SK-N-SH (cell line): ENCODE results near the gene CHST13. TPM values are rescaled to one million over a fixed set of nuclear protein-coding genes. Genes with fewer than 3 reads are reported as not detected.

Experiments used
- CTCF ChIA-PET: fragments of 300-600, 350-600 bp; formaldehyde crosslinking; extraction: SDS; loops from one replicate; lab custom pipeline; 2021; lab: Yijun Ruan, JAX
- POLR2A ChIA-PET: fragments of 350-600 bp; sonication (Branson Sonifier 250); formaldehyde crosslinking; extraction: SDS; loops from one replicate; lab custom pipeline; 2020; ENCODE audit warnings: antibody characterized with exemption, inconsistent platforms; lab: Yijun Ruan, JAX
- DNase-seq: peaks from one replicate; pipeline ENCODE4 v3.0.0; 2012
- H2AFZ ChIP-seq: fragments of 200-600 bp; sonication (generic); 2 replicates; pipeline ENCODE4 v1.8.1; 2016; ENCODE audit warnings: antibody characterized with exemption, mild to moderate bottlenecking, low read depth
- H3F3A ChIP-seq: fragments of 200-600 bp; sonication (generic); replicated peaks from 2 replicates; pipeline ENCODE3; 2016; ENCODE audit warnings: antibody characterized with exemption, mild to moderate bottlenecking; ENCODE audit not compliant: insufficient read depth
- H3K27ac ChIP-seq, 2 experiments: fragments of 200-500 bp in 1 of 2; fragments of 200-600 bp in 1 of 2; sonication (Bioruptor generic) in 1 of 2; sonication (generic), shearing (Covaris generic) in 1 of 2; 2 replicates each; pipeline versions ENCODE4 v1.5.1 to v1.6.1; 2014 to 2016; ENCODE audit warnings: low read depth in 2 of 2, inconsistent platforms in 1 of 2, low read length in 1 of 2, mild to moderate bottlenecking in 1 of 2, mixed read lengths in 1 of 2
- H3K27me3 ChIP-seq: fragments of 200-600 bp; sonication (generic), shearing (Covaris generic); 2 replicates; pipeline ENCODE4 v1.6.1; 2016; ENCODE audit warnings: mixed run types; ENCODE audit not compliant: insufficient read depth
- H3K36me3 ChIP-seq, 2 experiments: fragments of 200-500 bp in 1 of 2; fragments of 200-600 bp in 1 of 2; sonication (Bioruptor generic) in 1 of 2; sonication (generic) in 1 of 2; replicated peaks in 1 of 2; 2 replicates each; pipeline versions ENCODE3 to v1.5.1; 2014 to 2016; ENCODE audit warnings: low read length in 1 of 2, mild to moderate bottlenecking in 1 of 2; ENCODE audit not compliant: insufficient read depth in 2 of 2, control insufficient read depth in 1 of 2
- H3K4me1 ChIP-seq, 2 experiments: fragments of 200-500 bp in 1 of 2; fragments of 200-600 bp in 1 of 2; sonication (Bioruptor generic) in 1 of 2; sonication (generic), shearing (Covaris generic) in 1 of 2; 2 replicates each; pipeline versions ENCODE4 v1.5.1 to v1.6.1; 2014 to 2016; ENCODE audit warnings: low read depth in 1 of 2, low read length in 1 of 2, mixed run types in 1 of 2; ENCODE audit not compliant: insufficient read depth in 2 of 2, control insufficient read depth in 1 of 2
- H3K4me2 ChIP-seq: fragments of 200-600 bp; sonication (generic), shearing (Covaris generic); 2 replicates; pipeline ENCODE4 v1.6.1; 2017; ENCODE audit warnings: mixed run types
- H3K4me3 ChIP-seq, 2 experiments: fragments of 200-500 bp in 1 of 2; fragments of 200-600 bp in 1 of 2; sonication (Bioruptor generic) in 1 of 2; sonication (generic), shearing (Covaris generic) in 1 of 2; 2 replicates each; pipeline versions ENCODE4 v1.5.1 to v1.8.1; 2014 to 2016; ENCODE audit warnings: low read depth in 2 of 2, inconsistent platforms in 1 of 2, low read length in 1 of 2, mild to moderate bottlenecking in 1 of 2, mixed read lengths in 1 of 2, moderate library complexity in 1 of 2
- H3K79me2 ChIP-seq: fragments of 200-600 bp; sonication (generic); 2 replicates; pipeline ENCODE4 v1.8.1; 2017; ENCODE audit warnings: mild to moderate bottlenecking; ENCODE audit not compliant: insufficient read depth
- H3K9ac ChIP-seq: fragments of 200-600 bp; sonication (generic); 2 replicates; pipeline ENCODE4 v1.6.1; 2017; ENCODE audit warnings: mixed run types
- H3K9me2 ChIP-seq: fragments of 200-600 bp; sonication (generic); 2 replicates; pipeline ENCODE4 v1.6.1; 2017; ENCODE audit warnings: mixed run types
- H3K9me3 ChIP-seq: fragments of 200-600 bp; sonication (generic); 2 replicates; pipeline ENCODE4 v1.6.1; 2017; ENCODE audit warnings: mixed run types, mild to moderate bottlenecking, moderate library complexity
- H4K20me1 ChIP-seq: fragments of 200-600 bp; sonication (generic); 2 replicates; pipeline ENCODE4 v1.6.1; 2017; ENCODE audit warnings: mild to moderate bottlenecking, mixed run types; ENCODE audit not compliant: insufficient read depth
- ELF1 ChIP-seq: IDR thresholded peaks from 2 replicates; pipeline ENCODE4 v1.4.0; 2012
- EP300 ChIP-seq, 2 experiments: IDR thresholded peaks; 2 replicates each; pipeline versions ENCODE4 v1.4.0 to v1.6.1; 2012; ENCODE audit warnings: borderline replicate concordance in 1 of 2, low read depth in 1 of 2, low read length in 1 of 2
- EZH2phosphoT487 ChIP-seq: fragments of 200-600 bp; sonication (generic); IDR thresholded peaks from 2 replicates; pipeline ENCODE4 v1.6.1; 2017; ENCODE audit warnings: low read depth, mixed run types, mild to moderate bottlenecking, antibody characterized with exemption, moderate library complexity, borderline replicate concordance
- FOSL2 ChIP-seq: IDR thresholded peaks from 2 replicates; pipeline ENCODE4 v1.4.0; 2012; ENCODE audit warnings: low read depth, mild to moderate bottlenecking, moderate library complexity, borderline replicate concordance
- GATA2 ChIP-seq: sonication (generic); formaldehyde crosslinking; IDR thresholded peaks from 2 replicates; pipeline ENCODE4 v1.5.0; 2020; ENCODE audit warnings: mild to moderate bottlenecking, missing genetic modification reagents
- JUND ChIP-seq: IDR thresholded peaks from 2 replicates; pipeline ENCODE4 v1.4.0; 2012
- MEF2A ChIP-seq: IDR thresholded peaks from 2 replicates; pipeline ENCODE4 v1.4.0; 2012; ENCODE audit warnings: low read depth, borderline replicate concordance
- MXI1 ChIP-seq: IDR thresholded peaks from 2 replicates; pipeline ENCODE4 v1.6.1; 2012; ENCODE audit warnings: mild to moderate bottlenecking, low read depth, low read length, improper control_type of control experiment
- NFIC ChIP-seq: IDR thresholded peaks from 2 replicates; pipeline ENCODE4 v1.4.0; 2012; ENCODE audit warnings: borderline replicate concordance
- NRF1 ChIP-seq: IDR thresholded peaks from 2 replicates; pipeline ENCODE4 v1.6.1; 2012; ENCODE audit warnings: low read depth, mild to moderate bottlenecking, low read length
- POLR2AphosphoS5 ChIP-seq: IDR thresholded peaks from 2 replicates; pipeline ENCODE4 v1.6.1; 2012; ENCODE audit warnings: low read depth, low read length
- RAD21 ChIP-seq: IDR thresholded peaks from 2 replicates; pipeline ENCODE4 v1.6.1; 2012; ENCODE audit warnings: mild to moderate bottlenecking, low read length
- RFX5 ChIP-seq: IDR thresholded peaks from 2 replicates; pipeline ENCODE4 v1.6.1; 2012; ENCODE audit warnings: mild to moderate bottlenecking, improper control_type of control experiment, low read length
- RXRA ChIP-seq: IDR thresholded peaks from 2 replicates; pipeline ENCODE4 v1.4.0; 2012; ENCODE audit warnings: low read depth, mild to moderate bottlenecking, borderline replicate concordance
- SIN3A ChIP-seq: IDR thresholded peaks from 2 replicates; pipeline ENCODE4 v1.6.1; 2012; ENCODE audit warnings: low read depth, mild to moderate bottlenecking, low read length, moderate library complexity, borderline replicate concordance
- SMC3 ChIP-seq: IDR thresholded peaks from 2 replicates; pipeline ENCODE4 v1.6.1; 2012; ENCODE audit warnings: low read depth, low read length, improper control_type of control experiment
- TAF1 ChIP-seq: IDR thresholded peaks from 2 replicates; pipeline ENCODE4 v1.6.1; 2012; ENCODE audit warnings: low read depth, mild to moderate bottlenecking, low read length, moderate library complexity, borderline replicate concordance
- TEAD4 ChIP-seq: IDR thresholded peaks from 2 replicates; pipeline ENCODE4 v1.4.0; 2012; ENCODE audit warnings: mild to moderate bottlenecking, borderline replicate concordance; ENCODE audit not compliant: insufficient read depth
- ZBTB33 ChIP-seq: IDR thresholded peaks from 2 replicates; pipeline ENCODE4 v1.4.0; 2012; ENCODE audit warnings: low read depth, borderline replicate concordance
- WGBS: methylation state at CpG from one replicate; pipeline ENCODE4 v1.1.6; 2017; ENCODE audit warnings: low lambda C conversion rate; 5-methylcytosine and 5-hydroxymethylcytosine counted together
- polyA plus RNA-seq, 3 experiments: library from polyadenylated mRNA; depleted of rRNA; stranded (reverse); fragments of >200 nt; gene quantifications; 2 replicates each; pipeline ENCODE4 v1.2.3, GENCODE V29; 2012
- TF ChIP-seq, protein P1 (sequence below): IDR thresholded peaks from 2 replicates; pipeline ENCODE4; 2012
- TF ChIP-seq, protein P2 (sequence below): IDR thresholded peaks from 2 replicates; pipeline ENCODE4 v1.4.0; 2012; ENCODE audit warnings: low read depth, borderline replicate concordance

The CHST13 gene
- polyA plus RNA-seq, 1 of the 3 experiments (the other 2 are of a cell fraction), result 0.41 TPM

DNA sequence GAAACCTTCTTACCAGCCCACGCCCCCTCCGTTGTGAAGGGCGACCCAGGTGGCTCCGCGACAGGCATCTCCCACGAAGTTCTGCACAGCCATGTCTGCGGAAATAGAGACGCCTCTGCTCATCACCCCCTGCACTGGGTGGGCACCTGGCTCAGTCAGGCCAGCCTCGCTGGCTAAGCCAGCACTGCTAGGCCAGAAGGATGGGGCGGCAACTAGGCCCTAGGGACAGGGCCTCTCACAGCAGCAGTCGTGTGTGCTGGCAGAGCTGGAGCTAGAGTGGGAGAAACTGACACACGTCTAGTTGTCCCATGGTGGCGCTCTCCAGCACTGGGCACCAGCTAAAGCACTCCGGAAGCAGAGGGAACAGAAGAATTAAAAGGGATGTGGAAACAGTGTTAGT, 35.8 kb upstream of the CHST13 start (continued):
- TF ChIP-seq, protein P1, sequence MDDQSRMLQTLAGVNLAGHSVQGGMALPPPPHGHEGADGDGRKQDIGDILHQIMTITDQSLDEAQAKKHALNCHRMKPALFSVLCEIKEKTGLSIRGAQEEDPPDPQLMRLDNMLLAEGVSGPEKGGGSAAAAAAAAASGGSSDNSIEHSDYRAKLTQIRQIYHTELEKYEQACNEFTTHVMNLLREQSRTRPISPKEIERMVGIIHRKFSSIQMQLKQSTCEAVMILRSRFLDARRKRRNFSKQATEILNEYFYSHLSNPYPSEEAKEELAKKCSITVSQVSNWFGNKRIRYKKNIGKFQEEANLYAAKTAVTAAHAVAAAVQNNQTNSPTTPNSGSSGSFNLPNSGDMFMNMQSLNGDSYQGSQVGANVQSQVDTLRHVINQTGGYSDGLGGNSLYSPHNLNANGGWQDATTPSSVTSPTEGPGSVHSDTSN, result no peak

GRCh38 chr3:126488886-126489569, 34.9 kb upstream of the CHST13 start:
- no peak for TF ChIP-seq EP300 (IDR thresholded peaks at IDR 0.05; ENCODE audit: borderline replicate concordance in 1 of 2, low read depth in 1 of 2, low read length in 1 of 2)
- TF ChIP-seq, protein P2, sequence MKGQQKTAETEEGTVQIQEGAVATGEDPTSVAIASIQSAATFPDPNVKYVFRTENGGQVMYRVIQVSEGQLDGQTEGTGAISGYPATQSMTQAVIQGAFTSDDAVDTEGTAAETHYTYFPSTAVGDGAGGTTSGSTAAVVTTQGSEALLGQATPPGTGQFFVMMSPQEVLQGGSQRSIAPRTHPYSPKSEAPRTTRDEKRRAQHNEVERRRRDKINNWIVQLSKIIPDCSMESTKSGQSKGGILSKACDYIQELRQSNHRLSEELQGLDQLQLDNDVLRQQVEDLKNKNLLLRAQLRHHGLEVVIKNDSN, result no peak
- TF ChIP-seq ELF1, result no peak
- TF ChIP-seq RXRA, result no peak
- Histone ChIP-seq H3K9me3 (no peaks in the 10 kb centered on the region), H2AFZ (no peak overlapping the region), H3K36me3 (no peaks in the 10 kb centered on the region), H3K9ac (no peak overlapping the region), H4K20me1 (no peaks in the 10 kb centered on the region), H3K79me2 (no peaks in the 10 kb centered on the region), H3F3A (no peaks in the 10 kb centered on the region), H3K4me2 (no peak overlapping the region), H3K27ac (no peak overlapping the region), H3K27me3 (peaks cover 7% of the 10 kb centered on the region), H3K4me1 (peaks cover 0 to 6% of the 10 kb centered on the region in 2 experiments; a peak in 1 of 4 replicates), H3K9me2 (no peaks in the 10 kb centered on the region), H3K4me3 (no peak overlapping the region)
- 80% methylated on average over 13 of the region's 16 CpGs for WGBS
- POLR2A ChIA-PET, result no interaction called here
- CTCF ChIA-PET, result no interaction called here
- DNase-seq, result no peak

GRCh38 chr3:126490619-126491018, 33.3 kb upstream of the CHST13 start:
- ChIA-PET CTCF (interaction anchor here (0.9 kb wide), 1 partner anchor 1058 kb away, joined by 3 read pairs; no protein-coding TSS in a partner anchor), POLR2A (no interaction called here)
- H3K9ac ChIP-seq, result no peak overlapping the region
- no peaks in the 10 kb centered on the region for H3K9me3 ChIP-seq
- no peak overlapping the region for H3K27ac ChIP-seq
- peaks cover 0 to 6% of the 10 kb centered on the region in 2 experiments; a peak in 1 of 4 replicates for H3K4me1 ChIP-seq
- H3K36me3 ChIP-seq, result no peaks in the 10 kb centered on the region
- H3F3A ChIP-seq, result no peaks in the 10 kb centered on the region
- no peaks in the 10 kb centered on the region for H4K20me1 ChIP-seq
- H2AFZ ChIP-seq, result no peak overlapping the region
- no peaks in the 10 kb centered on the region for H3K79me2 ChIP-seq
- H3K27me3 ChIP-seq, result peaks cover 7% of the 10 kb centered on the region
- DNase-seq, result no peak
- H3K4me3 ChIP-seq, result no peak overlapping the region
- 76% methylated on average over 6 of the region's 6 CpGs for WGBS
- H3K9me2 ChIP-seq, result no peaks in the 10 kb centered on the region
- no peak overlapping the region for H3K4me2 ChIP-seq
- no peak for TF ChIP-seq RFX5
- TF ChIP-seq MXI1, result no peak
- TF ChIP-seq FOSL2, result no peak
- no peak for TF ChIP-seq SMC3
- no peak for TF ChIP-seq ZBTB33
- TF ChIP-seq TAF1, result no peak
- no peak for TF ChIP-seq EZH2phosphoT487
- no peak for TF ChIP-seq TEAD4
- TF ChIP-seq NFIC, result no peak
- TF ChIP-seq SIN3A, result no peak
- no peak for TF ChIP-seq EP300 (IDR thresholded peaks at IDR 0.05; ENCODE audit: borderline replicate concordance in 1 of 2, low read depth in 1 of 2, low read length in 1 of 2)
- no peak for TF ChIP-seq RAD21
- no peak for TF ChIP-seq NRF1
- no peak for TF ChIP-seq JUND
- TF ChIP-seq POLR2AphosphoS5, result no peak
- no peak for TF ChIP-seq MEF2A
- TF ChIP-seq GATA2 (CRISPR knock-in tag), result no peak
